Measurements from ENCODE around the gene TRIM38.
"Not testable (repeated sequence)": the region's sequence is repeated elsewhere in the genome, so short reads cannot be mapped to it uniquely, and the experiment has no call there.

Gene TRIM38, protein sequence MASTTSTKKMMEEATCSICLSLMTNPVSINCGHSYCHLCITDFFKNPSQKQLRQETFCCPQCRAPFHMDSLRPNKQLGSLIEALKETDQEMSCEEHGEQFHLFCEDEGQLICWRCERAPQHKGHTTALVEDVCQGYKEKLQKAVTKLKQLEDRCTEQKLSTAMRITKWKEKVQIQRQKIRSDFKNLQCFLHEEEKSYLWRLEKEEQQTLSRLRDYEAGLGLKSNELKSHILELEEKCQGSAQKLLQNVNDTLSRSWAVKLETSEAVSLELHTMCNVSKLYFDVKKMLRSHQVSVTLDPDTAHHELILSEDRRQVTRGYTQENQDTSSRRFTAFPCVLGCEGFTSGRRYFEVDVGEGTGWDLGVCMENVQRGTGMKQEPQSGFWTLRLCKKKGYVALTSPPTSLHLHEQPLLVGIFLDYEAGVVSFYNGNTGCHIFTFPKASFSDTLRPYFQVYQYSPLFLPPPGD

DNA sequence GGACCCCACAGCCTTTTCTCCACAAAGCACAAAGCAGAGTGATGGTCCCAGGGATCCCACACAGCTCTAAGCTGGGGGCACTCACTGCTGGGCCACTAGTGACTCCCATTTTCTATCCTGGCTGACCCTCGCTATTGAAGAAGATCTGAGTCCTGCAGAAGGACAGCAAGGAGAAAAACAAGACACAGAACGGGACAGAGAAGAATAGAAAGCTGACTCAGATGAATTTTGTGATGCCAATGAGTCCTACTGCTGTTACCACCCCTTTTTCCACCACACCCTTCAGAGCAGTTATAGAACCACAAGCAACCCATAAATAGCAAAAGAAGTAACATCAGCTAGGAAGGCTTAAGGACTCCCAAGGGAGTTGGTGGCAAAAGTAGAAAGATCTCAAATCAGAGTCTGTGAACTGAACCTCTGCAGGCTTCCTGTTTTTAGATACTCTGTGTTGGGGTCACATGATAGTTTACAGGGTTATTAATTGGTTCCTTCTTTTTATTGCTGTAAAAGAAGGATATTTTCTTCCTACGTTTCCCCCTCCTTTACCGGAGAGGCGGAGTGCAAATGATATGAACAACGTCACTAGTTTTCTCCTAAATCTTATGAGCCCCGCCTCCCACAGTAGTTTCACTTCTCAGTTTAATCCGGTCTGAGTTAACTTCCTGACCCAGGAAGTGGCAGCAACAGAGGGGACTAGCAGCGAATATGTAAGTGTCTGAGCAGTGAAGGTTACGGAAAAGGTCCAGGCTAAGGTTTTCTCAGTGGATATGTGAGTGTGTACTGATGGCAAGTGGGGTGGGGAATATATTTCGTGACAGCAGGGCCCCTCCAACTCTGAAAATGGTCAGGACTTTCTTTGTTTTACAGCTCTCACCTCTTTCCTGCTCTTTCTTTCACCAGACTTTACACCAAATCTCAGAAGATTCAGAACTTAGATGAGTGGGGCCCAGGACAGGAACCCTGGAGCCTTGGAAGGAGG is at the start of gene TRIM38:
Gene TRIM38, plus strand, starts transcription at position 654 of the 979 bp plus-strand sequence. CDS start 3,721 bp downstream, outside the sequence.
- peak; percentile 44 for DNase-seq (ENCODE audit: low read depth)

DNA sequence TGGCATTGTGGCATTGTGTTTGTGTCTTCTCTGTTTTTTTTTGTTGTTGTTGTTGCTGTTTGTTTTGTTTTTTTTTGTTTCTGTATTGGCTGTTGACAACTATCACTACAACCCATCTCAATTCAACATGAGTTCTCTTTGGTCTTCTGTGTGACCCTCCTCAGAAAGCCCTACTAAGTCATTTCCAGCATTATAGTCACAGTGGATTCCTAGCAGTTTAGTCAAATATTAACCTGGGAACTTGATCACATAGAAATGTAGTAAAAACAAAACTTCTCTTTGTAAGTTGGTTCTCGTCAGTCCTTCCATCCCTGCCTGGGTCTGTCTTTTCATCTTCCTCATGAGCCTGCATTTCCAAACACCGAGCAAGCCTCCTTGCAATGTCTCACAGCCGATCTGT is 48.9 kb upstream of the TRIM38 start:
- no peak for DNase-seq (ENCODE audit: low read depth)

DNA sequence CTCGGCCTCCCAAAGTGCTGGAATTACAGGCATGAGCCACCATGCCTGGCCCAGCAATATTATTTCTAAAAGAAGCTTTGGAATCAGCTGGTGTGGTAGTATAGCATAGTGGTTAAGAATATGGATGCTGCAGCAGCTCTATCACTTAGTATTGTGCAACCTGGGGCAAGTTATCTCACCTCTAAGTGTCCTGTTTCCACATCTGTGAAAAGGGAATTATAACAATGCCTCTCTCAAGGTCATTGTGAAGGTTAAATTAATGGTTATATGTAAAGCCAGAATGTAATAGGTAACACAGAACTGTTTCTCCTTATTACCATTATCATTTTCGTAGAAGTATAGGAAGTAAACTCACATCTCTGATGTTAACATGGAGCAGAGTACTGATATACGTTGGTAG is 46.3 kb upstream of the TRIM38 start:
- DNase-seq (ENCODE audit: low read depth): no peak

DNA sequence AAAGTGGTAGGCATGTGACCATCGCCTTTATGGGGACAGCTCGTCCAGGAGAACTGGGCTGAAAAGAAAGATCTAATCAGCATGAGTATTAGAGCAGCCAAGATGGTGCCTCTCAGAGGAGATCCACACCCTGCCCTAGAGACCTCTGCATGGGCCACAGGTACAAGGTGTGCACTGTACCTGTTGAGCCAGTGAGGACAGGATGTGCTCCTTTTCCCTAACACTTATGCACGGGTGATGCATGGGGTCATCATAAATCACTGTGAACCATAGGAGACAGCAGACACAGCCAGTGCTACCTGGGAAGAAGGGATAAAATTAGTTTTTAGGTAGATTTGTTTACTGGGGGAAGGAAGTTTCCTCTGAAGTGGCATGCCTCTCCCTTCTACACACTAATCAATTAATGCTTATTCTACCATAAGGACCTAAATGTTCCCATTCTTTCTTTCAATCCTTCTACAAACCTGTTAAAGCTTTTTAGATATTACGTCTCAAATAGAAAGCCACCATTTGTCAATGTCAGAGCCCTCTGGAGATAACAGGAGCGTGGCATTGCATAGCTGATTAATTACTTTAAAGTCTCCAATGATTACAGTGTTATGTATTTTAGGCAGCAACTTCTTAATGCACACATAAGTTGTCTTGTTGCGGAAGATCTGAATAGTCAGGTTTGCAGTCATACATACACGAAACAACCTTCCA is 45.7 kb upstream of the TRIM38 start:
- DNase-seq (ENCODE audit: low read depth): no peak

DNA sequence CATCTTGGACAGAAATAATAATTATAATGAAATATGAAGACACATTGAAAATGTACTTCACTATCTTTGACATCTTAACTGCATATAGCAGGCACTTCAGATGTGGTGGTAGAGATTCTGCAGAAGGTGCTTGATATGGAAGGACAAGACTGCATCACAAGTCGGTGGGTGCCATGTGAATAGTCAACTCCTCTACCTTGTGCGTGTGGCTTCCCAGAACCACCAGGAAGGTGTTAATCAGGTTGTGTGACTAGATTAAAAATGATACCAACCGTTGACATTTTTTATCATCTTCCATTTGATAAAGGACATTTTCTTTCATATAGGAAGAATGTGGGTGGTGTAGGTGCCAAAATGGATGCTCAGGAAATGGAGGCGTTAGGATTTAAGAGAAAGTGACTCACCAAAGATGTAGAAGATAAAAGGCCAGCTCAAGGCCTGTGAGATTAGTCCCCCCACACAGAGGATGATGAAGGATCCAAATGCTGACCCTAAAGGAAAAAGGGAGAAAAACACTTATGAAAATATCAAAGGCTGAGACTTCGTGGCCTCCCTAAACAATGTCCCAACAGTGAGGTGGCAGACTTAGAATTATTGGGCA is 44.4 kb upstream of the TRIM38 start:
- DNase-seq (ENCODE audit: low read depth): no peak

DNA sequence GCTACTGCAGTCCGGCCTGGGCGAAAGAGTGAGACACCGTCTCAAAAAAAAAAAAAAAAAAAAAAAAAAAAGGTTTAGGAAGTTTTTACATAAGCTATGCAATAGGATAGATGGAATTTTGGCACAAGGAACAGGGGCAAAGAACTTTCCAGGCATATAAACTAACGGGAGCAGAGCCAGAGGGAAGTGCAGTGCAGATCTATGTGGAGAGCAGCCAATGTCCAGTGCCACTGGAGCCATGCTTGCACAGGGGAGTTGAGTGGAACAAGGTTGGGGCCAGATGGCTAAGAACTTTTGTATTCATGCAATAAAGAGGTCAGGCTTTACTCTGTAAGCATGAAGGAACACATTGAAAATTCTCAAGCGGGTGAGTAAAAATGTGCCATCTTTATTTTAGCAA is 42.9 kb upstream of the TRIM38 start:
- DNase-seq (ENCODE audit: low read depth): no peak

DNA sequence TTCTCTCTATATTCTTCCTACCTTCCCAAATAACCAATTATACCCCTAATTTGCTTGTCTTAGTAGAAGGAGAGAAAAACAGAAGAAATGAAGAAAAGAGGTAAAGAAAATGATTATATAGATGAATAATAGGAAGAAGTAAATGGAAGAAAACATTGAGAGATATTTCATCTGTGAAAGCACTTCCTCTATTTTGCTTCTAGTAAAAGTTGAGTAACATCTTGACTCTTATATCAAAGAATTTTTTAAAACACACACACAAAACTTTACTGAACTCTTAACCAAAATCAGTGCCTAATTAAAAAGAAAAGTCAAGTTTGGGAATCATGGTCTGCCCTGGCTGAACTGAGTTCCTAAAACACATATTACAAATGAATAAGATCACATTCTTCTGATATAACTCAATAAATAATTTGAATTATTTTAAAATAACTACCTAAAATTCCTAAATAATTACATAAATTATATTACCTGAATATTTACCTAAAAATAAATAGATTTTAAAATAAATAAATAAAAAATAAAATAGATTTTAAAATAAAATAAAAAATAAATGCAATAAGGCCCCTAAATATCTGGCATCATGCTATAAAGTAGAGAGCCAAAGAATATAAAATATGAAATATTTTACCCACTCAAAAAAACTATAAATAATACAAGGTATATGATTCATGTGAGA is 40.9 kb upstream of the TRIM38 start:
- no peak for DNase-seq (ENCODE audit: low read depth)

DNA sequence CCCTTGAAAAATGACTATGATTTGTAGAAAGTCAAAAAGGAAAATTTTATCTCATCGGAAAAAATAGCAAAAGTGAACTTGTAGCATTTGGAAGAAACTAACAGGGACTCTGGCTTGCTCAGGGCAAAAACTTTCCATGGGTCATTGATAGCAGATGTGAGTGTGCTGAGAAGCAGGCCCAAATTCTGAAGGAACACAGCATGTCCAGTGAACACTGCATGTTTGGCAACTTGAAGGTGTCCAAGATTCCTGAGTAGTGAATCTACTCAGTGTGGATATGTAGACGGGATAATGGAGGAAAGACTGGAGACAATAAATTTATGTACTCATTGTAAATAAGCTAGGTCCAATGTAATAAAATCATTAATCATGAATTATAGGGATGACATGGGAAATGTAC is 40.3 kb upstream of the TRIM38 start:
- DNase-seq (ENCODE audit: low read depth): no peak

DNA sequence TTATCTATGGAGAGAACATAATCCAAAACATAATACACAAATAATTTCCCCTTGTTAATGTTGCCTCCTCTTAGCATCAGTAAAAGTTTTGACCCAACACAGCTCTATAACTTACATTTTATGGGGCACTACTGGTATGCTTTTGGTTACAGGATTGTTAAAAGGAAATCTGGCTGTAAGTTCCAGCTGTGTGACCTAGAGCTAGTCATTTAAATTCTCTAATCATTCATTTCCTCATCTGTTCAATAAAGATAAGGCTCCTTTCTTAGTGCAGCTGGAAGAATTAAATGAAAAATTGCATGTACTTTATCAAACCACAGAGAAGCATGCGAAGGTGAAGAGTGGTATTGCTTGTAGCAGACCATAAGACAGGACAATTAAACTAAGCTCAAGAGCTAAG is 36.7 kb upstream of the TRIM38 start:
- DNase-seq (ENCODE audit: low read depth): no peak

DNA sequence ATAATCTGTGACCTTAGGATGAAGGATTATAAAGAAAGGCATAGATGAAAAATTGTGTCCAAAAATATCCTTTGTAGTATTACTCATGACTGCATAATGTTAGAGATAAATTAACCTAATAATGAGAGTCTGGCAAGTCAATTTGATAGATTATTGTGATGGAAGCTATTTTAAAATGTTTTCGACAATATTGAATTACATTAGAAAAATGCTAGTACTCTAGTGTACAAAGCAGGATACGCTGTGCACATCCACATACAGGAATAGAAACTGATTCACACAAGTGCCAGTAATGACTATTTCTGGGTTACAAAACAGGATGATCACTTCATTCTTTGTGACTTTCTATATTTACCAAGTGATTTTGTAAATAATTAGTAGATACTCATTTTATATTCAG is 35.4 kb upstream of the TRIM38 start:
- DNase-seq (ENCODE audit: low read depth): no peak

DNA sequence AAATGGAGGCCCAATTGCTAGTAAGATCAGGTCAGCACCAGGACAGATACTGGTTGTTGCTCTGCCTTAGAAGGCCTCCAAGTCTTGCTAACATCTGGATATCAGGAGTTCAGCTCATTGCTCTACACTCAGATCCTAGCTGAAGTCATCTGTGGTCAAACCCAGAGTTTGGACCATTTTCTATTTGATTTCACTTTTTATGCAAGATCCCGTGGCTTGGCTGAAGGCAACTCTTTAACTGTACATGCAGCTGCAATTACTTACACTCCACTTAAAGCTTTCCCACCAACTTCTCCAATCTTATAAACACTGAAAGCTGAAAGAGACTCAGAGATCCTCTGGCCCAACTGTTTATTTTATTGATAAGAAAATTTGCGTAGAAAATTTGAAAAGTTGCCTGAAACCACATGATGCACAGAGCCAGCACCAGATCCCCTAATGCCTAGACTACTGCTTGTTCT is 34.8 kb upstream of the TRIM38 start:
- DNase-seq (ENCODE audit: low read depth): no peak

DNA sequence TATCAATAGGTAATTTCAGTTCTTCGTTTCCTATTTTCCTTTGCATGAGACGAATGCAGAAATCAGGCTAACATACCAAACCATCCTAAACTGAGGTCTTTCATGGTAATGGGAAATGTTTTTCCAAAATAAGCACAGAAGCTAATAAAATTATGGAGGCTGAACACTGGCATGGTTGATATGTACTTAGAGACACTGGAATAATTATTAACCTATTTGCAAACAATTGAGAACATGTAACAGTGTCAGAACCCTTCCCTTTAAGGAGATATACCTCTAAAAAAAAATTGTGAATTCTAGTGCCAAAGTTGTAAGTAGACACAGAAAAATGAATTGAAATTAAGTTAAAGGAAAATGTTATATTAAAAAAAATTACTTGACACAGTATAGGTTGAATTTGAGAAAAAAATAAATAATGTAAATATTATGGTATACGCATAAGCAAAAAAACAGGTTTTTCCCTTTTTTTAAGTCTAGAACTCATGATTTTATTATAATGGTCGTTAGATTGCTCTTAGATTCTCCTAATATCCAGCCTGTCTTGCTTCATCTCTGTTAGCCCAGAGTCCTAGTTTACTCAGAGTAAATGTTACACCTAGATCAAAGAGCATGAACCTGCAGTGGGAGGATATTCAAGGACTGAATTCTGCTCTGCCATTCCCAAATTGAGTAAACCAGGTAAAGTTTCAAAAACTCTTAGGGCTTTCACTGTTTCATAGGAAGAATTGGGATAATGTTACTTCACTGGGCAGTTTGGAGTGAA is 33.9 kb upstream of the TRIM38 start:
- DNase-seq (ENCODE audit: low read depth): no peak

DNA sequence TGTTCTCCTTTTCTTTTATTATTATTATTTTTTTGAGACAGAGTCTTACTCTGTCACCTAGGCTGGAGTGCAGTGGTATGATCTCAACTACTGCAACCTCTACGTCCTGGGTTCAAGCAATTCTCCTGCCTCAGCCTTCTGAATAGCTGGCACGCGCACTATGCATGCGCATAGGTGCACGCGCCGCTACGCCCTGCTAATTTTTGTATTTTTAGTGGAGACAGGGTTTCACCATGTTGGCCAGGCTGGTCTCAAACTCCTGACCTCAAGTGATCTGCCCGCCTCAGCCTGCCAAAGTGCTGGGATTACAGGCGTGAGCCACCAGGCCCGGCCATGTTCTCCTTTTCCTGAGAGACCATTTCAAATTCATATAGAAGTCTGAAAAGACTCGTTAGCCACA is 32.8 kb upstream of the TRIM38 start:
- not testable (repeated sequence) for DNase-seq (ENCODE audit: low read depth)

DNA sequence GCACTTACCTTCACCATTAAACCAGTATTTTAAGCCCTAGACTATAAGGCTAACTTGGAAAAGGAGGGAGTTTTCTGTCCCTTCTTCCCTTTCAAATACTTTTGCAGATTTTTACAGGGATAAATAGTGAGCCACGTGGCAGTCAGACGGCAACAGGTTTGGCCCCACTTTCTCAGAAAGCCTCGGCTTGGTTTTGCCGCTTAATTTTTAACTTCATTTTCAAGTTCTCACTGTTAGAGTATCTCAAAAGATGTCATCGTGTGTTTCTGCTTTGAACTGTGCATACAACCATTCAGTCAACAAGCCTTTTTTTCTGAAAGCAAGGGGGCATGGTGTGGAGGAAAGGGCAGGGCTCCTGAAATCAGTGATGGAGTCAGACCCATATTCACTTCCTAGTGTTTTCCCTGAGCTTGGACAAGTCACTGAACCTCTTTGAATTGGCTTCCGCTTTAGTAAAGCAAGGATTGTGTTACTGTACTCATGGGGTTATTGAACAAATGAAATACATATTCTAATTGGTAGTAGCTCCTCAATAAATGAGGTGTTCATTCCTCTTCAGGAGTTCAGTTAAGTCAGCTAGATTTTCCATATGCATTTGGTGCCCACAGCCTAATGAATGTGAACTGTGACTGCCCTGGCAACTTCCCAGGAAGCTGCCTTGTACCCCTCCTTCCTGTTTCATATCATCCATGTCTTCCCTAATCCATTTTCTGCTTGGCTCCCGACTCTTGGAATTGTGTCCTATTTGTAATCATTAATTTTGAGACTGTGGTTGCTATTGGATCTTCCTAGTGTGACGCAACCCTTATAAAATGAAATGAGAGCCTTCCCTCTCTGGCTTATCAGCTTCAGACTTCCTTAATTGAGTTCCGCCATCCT is 31.8 kb upstream of the TRIM38 start, which contains the start of gene SLC17A2:
Gene SLC17A2, minus strand, starts transcription at position 160 of the 879 bp plus-strand sequence. CDS start 4,895 bp downstream, outside the sequence.
- DNase-seq (ENCODE audit: low read depth): no peak

DNA sequence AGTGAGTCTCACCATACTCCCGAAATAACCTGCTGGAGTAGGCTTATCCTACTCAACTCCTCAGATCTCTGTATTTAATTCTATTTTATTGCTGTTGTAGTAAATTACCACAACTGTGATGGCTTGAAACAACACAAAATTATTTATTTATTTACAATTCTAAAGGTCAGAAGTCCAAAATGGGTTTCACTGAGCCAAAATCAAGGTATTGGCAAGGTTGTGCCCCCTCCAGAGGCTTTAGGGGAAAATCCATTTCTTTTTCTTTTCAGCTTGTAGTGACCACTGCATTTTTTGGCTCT is 31.2 kb upstream of the TRIM38 start:
- no peak for DNase-seq (ENCODE audit: low read depth)

DNA sequence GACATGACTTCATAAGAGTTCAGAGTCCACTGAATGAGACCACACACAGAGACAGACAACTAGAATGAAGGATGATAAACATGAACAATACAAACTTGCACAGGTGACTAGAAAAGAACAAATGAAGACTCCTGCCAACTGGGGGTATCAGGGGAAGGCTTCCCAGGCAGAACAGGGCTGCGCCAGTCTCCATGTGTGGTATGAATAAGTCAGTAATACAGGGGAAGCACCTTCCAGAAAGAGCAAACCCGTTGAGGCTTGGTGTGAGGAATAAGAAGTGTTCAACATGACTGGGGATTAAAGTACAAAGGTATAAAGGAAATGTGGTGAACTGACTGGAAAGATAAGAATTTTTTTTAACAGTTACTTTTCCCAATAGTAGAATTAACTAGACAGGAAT is 28.4 kb upstream of the TRIM38 start:
- DNase-seq (ENCODE audit: low read depth): no peak

DNA sequence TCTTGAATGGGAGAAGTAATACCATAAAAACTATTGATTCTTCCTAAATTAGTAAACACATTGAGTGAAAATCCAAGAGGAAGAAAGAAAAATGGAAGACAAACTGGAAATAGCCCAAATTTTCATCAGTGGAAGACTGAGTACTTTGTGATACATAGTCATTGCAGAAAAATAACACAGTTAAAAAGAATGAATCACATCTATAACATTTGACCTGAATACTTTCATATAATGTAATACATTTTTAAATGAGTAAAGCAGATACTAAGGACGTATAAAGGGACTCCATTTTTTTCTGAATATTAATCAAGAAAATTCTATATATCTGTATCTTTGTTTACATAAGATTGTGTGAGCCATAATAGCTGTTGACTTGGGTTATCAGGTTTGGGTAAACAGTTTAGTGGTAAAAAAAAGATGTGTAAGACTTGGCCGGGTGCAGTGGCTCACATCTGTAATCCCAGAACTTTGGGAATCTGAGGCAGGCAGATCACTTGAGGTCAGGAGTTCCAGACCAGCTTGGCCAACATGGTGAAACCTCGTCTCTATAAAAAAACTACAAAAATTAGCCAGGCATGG is 27.8 kb upstream of the TRIM38 start:
- no peak for DNase-seq (ENCODE audit: low read depth)

DNA sequence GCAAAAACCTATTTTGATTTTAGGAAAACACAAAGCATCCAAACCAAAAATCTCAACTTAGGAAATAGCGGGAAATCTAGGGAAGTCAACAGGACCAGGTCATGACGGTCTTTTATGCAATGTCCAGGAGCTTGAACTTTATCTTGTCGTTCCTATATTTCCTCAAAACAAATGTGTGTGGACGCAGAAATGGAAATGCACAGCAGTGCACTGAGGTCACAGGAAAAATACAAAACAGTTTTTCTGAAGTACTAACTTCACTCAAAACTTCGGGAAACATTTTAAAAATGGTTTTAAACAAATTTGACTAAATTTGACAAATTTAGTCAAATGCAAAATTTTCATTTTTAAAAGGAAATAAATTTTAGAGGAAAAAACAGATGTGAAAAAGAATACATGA is 26.6 kb upstream of the TRIM38 start:
- no peak for DNase-seq (ENCODE audit: low read depth)

DNA sequence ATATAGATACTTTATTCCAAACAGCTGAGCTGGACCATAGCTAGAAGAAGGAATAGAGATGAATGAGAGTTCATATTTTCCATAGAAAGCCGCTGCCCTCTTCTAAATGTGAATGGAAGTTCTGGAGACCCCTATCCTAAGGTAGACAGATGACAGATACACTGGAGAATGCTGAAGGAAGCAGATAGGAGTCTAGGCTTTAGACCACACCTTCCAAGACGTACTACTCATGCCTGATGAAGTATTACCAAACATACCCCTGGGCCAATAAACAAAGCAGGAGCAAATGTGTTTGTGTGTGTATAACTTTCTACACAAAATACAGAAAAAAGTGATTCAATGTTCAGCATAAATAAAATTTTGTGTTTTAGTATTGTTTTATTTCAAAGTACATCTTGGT is 23.0 kb upstream of the TRIM38 start:
- no peak for DNase-seq (ENCODE audit: low read depth)
